Nephron progenitor cell (in vitro differentiated cells): Measurements from ENCODE around the gene TMEM196.

Experiments
- DNase-seq: peaks from one replicate; pipeline ENCODE4 v3.0.0; 2021
- H3K27ac Mint-ChIP-seq: 2 replicates; pipeline ENCODE4 v1.8.0; 2021; ENCODE audit warnings: mild to moderate bottlenecking, moderate library complexity, mixed read lengths
- H3K27me3 Mint-ChIP-seq: 2 replicates; pipeline ENCODE4 v1.8.0; 2021; ENCODE audit warnings: mild to moderate bottlenecking, low read depth, mixed read lengths; ENCODE audit not compliant: poor library complexity
- H3K36me3 Mint-ChIP-seq: 2 replicates; pipeline ENCODE4 v1.8.0; 2021; ENCODE audit warnings: low read depth, mixed read lengths
- H3K4me1 Mint-ChIP-seq: 2 replicates; pipeline ENCODE4 v1.8.0; 2021; ENCODE audit warnings: mixed read lengths
- H3K4me3 Mint-ChIP-seq: 2 replicates; pipeline ENCODE4 v1.8.0; 2021; ENCODE audit warnings: mild to moderate bottlenecking, moderate library complexity, mixed read lengths
- H3K9me3 Mint-ChIP-seq: 2 replicates; pipeline ENCODE4 v1.8.0; 2021; ENCODE audit warnings: mild to moderate bottlenecking, moderate library complexity, mixed read lengths
- CTCF ChIP-seq: fragments of 200-600 bp; sonication (generic); IDR thresholded peaks from 2 replicates; pipeline ENCODE4 v1.5.0; 2021; ENCODE audit warnings: antibody characterized with exemption

TMEM196 gene

DNA sequence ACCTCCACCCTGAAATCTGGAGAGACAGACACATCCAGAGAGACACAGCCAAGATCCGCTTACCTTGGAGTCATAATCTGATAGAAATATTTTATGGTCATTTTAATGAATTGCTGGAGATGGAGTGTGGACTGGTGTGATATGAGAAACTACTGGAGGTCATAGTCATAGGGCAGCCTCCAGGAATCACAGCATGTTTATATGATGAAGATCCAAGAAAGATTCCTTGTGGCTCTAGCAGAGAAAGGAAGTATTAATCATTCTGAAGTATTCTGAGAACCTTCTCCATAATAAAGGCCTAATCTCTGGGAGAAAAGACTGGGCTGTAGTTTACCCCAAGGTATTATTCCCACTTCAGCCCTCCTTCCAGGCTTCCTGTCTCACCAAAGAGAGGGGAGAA, 102.6 kb downstream of the TMEM196 start:
- Mint-ChIP-seq H3K27me3 (peaks cover 6% of the 10 kb centered on the region), H3K4me3 (no peak overlapping the region), H3K27ac (no peak overlapping the region), H3K9me3 (no peaks in the 10 kb centered on the region), H3K4me1 (no peaks in the 10 kb centered on the region), H3K36me3 (no peaks in the 10 kb centered on the region)
- DNase-seq = no peak
- no peak for TF ChIP-seq CTCF
